ENCODE measurements around the gene DTX3L. TPM values are rescaled to one million over a fixed set of nuclear protein-coding genes. Genes with fewer than 3 reads are reported as not detected.

The DTX3L gene
- total RNA-seq, 1 donor from 2014 or later: 82.2 TPM

GRCh38 chr3:122623031-122623829, 59.1 kb downstream of the DTX3L start:
- no peak overlapping the region for H3K27ac ChIP-seq
- peaks cover 7% of the 10 kb centered on the region for H3K4me1 ChIP-seq
- H3K9me3 ChIP-seq: no peaks in the 10 kb centered on the region
- TF ChIP-seq CTCF (IDR thresholded peaks at IDR 0.05): no peak
- H3K36me3 ChIP-seq: peaks cover 5% of the 10 kb centered on the region
- DNase-seq: no peak
- H3K27me3 ChIP-seq (ENCODE audit: low read depth): no peaks in the 10 kb centered on the region
- intact Hi-C loops (cut with DNase I): no loop called here
- no peak overlapping the region for H3K4me3 ChIP-seq
- no peak for ATAC-seq

Other genes with a start within 250 kb of the DTX3L start
- gene CSTA, start 239.1 kb upstream of the DTX3L start, total RNA-seq: 39.5 TPM
- 18.3 TPM for gene MIX23, start 181.1 kb upstream of the DTX3L start, total RNA-seq
- 24.3 TPM for gene FAM162A, start 180.2 kb upstream of the DTX3L start, total RNA-seq
- 6.4 TPM for gene WDR5B, start 148.3 kb upstream of the DTX3L start, total RNA-seq
- gene KPNA1, start 49.4 kb upstream of the DTX3L start, total RNA-seq: 54.5 TPM
- gene PARP9, start within 50 bp of the DTX3L start, total RNA-seq: 90.4 TPM
- gene PARP15, start 13.3 kb downstream of the DTX3L start, total RNA-seq: 11.4 TPM
- gene PARP14, start 116.5 kb downstream of the DTX3L start, total RNA-seq: 165 TPM
- 15.4 TPM for gene HSPBAP1, start 229.5 kb downstream of the DTX3L start, total RNA-seq
- 14.9 TPM for gene SLC49A4, start 230.7 kb downstream of the DTX3L start, total RNA-seq